GM19328 (cell line): Measurements from ENCODE around the gene ITGB5.

Experiments
- ATAC-seq: cut with Tn5 transposase; IDR thresholded peaks from one replicate; pipeline ENCODE4 v1.9.1; 2021; ENCODE audit warnings: mild to moderate bottlenecking, moderate library complexity; ENCODE audit not compliant: unreplicated experiment

Gene ITGB5, protein sequence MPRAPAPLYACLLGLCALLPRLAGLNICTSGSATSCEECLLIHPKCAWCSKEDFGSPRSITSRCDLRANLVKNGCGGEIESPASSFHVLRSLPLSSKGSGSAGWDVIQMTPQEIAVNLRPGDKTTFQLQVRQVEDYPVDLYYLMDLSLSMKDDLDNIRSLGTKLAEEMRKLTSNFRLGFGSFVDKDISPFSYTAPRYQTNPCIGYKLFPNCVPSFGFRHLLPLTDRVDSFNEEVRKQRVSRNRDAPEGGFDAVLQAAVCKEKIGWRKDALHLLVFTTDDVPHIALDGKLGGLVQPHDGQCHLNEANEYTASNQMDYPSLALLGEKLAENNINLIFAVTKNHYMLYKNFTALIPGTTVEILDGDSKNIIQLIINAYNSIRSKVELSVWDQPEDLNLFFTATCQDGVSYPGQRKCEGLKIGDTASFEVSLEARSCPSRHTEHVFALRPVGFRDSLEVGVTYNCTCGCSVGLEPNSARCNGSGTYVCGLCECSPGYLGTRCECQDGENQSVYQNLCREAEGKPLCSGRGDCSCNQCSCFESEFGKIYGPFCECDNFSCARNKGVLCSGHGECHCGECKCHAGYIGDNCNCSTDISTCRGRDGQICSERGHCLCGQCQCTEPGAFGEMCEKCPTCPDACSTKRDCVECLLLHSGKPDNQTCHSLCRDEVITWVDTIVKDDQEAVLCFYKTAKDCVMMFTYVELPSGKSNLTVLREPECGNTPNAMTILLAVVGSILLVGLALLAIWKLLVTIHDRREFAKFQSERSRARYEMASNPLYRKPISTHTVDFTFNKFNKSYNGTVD

DNA sequence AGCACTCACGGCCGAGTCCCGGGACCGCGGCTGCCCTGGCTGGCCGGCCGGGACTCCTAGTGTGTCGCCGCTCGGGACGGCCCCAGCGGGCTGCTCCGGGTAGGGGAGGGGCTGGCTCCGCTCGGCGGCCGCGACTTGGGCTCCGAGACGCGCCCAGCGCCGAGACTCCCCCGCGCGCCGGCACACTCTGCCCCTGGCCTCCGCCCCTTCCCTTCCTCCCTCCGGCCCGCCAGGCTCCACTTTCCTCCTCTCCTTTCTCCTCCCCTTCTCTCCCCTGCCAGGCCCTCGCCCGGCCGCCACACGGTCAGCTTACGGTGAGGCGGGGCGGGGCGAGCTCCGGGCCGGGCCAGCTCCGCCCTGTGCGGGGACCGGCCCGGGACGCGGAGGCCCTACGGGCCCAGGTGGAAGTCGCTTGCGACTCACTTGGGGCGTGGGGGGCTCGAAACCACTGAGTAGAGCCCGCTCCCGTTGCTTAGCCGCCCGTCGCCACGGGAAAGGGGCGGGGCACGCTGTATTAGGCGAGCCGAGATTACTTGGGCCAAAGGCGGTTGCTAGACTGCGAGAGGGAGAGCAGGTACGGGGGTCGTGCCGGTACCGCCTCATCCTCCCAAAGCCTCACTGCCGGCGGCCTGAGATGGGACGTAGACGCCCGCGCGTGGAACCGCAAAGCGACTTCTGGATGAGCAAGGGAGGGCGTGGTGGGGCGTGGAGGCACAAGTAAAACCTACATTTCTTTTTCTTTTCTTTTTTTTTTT is at the start of gene ITGB5:
Gene ITGB5, minus strand, starts transcription at position 189 of the 755 bp plus-strand sequence. CDS start 365 bp downstream, outside the sequence.
- peak; percentile 59 for ATAC-seq

GRCh38 chr3:124935794-124936542 is 48.8 kb upstream of the ITGB5 start:
- no peak for ATAC-seq

GRCh38 chr3:124935264-124935663 is 48.1 kb upstream of the ITGB5 start:
- no peak for ATAC-seq

- ATAC-seq: no peak
Measured at GRCh38 chr3:124934577-124934976, 47.4 kb upstream of the ITGB5 start, which contains the start of gene MUC13. Gene MUC13, minus strand, starts transcription at chr3:124934751. Its CDS starts 39 bp downstream, at chr3:124934712.

- no peak for ATAC-seq
Measured at GRCh38 chr3:124928333-124929202, 41.4 kb upstream of the ITGB5 start.

DNA sequence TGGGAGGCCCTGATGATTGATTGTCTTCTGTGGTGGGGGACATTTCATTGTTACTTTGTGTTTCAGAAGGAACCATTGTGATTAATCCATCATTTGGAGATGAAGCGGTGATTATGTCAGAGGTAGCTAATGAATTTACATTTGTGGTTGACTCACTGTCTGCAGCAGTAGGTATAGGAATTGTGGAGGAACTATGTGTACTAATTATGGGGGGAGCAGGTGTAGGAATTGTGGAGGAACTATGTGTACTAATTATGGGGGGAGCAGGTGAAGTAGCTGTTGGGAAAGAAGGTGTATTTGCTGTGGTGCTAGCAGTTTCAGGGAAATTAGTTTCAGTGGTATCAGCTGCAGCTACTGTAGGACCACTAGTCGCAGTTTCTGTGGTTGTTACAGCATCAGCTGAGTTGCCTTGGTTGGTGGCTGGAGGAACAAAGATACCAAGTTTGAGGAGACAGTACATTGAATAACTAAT is 40.4 kb upstream of the ITGB5 start:
- no peak for ATAC-seq

DNA sequence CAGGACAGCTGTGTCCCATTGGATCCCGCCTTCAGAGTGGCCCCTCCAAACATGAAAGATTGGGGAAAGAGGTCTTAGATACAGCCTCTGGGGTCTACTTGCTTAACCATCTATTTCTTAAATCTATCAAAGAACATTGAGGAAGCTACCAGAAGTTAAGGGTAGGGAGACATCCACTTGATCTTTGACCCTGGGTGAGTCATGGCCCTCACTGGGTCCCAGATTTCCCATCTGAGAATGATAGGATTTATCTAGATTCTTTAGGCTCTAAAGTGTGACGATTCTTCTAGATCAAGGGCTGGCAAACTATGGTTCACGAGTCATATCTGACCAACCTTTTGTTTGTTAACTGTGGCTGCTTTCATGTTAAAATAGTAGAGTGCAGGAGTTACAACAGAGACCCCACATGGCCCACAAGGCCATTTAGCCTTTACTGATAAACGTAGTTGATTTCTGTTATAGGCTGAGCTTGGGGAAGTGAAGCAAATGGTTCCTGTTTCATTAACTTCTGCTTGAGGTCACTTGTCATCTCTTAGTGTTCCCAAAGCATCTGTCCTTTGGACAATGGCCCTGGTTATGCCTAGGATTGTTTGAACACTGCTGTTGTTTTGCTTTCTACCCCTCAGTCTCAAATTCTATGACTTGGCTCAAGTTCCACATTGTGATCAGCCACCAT is 39.4 kb upstream of the ITGB5 start:
- ATAC-seq: no peak

DNA sequence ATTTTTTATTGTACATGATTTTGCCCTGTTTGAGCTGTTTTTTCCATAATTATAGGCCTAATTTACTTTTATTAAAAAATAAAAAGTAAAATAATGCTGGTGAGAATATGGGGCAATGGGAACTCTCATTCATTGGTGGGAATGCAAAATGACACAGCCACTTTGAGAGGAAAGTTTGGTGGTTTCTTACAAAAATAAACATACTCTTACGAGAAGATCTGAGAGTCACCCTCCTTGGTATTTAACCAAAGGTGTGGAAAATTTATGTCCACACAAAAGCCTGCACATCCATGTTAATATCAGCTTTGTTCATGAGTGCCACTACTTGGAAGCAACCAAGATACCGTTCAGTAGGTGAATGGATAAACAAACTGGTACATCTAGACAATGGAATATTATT is 37.6 kb upstream of the ITGB5 start:
- ATAC-seq: no peak

- no peak for ATAC-seq
Measured at GRCh38 chr3:124923833-124924232, 36.7 kb upstream of the ITGB5 start.

DNA sequence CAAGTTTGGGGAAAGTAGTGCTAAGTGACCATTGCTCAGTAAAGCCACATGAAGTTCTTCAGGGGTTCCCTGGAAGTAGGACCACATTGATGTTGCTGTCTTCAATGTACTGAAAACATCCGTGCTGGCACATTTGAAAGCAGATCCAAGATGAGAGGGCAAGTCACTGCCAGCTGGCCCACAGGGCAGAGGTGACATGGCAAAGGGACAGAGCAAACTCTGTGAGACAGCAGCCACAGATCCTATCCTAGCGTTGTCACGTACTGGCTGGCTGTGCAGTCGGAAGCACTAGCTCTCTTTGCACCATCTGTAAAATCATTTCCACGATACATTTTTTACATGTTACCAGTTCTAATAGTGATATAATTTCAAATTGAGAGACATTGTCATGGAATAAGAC is 33.6 kb upstream of the ITGB5 start:
- no peak for ATAC-seq

- no peak for ATAC-seq
Measured at GRCh38 chr3:124919756-124920155, 32.6 kb upstream of the ITGB5 start.

DNA sequence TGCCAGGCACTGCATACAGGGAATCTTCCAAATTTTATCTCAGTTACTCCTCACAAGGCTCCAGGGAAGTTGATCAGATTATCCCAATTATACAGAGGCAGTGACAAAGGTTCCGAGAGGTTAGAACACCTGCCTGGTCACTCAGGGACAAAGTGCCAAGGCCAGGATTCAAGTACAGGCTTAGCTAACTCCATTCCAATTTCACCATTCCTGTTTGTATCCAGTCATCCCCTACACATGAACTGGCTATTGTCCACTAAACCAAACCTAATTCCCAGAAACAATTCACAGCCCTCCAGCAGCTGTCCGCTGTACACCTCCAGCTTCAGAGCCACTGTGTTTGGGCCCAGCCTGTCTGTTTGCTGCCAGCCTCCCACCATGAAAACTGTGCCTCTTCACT is 31.4 kb upstream of the ITGB5 start:
- ATAC-seq: no peak

DNA sequence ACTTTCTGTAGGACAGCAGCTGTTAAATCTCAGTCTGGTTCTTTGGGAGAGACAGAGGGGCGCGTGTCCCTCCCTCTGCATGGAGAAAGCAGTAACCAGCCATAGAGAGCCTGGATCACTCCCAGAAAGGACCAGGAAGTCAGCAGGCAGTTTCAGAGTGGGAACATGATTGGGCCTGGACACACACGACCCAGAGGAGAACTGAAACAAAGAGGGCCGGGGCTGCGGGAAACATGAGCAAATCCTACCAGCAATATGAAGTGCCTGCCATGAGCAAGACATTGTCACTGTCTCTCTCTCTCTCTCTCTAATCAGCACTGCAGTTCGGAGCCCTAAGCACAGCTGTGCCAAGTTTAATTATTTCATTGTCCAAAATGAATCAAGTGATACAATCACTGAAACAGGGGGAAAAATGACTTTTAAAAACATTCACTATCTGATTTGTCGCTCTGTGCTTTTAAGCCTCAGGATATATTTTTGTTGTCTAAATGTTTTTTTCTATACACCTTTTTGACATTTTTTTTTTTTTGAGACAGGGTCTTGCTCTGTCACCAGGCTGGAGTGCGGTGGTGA is 29.8 kb upstream of the ITGB5 start:
- no peak for ATAC-seq

DNA sequence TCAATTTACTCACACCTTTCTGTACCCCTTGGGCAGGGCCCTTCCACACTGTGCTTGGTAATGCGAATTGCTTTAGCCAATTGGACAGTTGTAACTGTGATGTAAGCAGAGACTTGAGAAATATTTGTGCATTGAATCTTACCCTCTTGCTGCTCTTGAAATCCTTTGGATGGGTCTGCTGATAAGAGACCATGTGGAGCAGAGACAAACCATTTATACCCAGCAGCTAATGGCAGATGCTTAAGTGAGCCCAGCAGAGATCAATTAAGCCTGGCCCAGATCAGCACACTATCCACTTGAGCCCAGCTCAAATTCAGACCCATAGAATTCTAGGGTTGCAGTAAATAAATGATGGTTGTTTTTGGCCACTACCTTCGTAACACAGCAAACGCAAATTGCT is 28.1 kb upstream of the ITGB5 start:
- no peak for ATAC-seq

- ATAC-seq: no peak
Measured at GRCh38 chr3:124907957-124908356, 20.8 kb upstream of the ITGB5 start.

GRCh38 chr3:124904835-124905492 is 17.8 kb upstream of the ITGB5 start:
- no peak for ATAC-seq

GRCh38 chr3:124903896-124904834 is 17.0 kb upstream of the ITGB5 start:
- ATAC-seq: no peak
